WTC11 (cell line): ENCODE measurements around the gene KCND3. TPM values are rescaled to one million over a fixed set of nuclear protein-coding genes. Genes with fewer than 3 reads are reported as not detected.

Experiments used
- ATAC-seq: fragments of 200-7000 bp; cut with Tn5 transposase; 2 replicates; pipeline ENCODE4 v1.10.0; 2021; ENCODE audit warnings: mild to moderate bottlenecking, moderate library complexity
- CTCF ChIA-PET: fragments of 300-600 bp; sonication (Branson Sonifier 250); formaldehyde crosslinking; loops from one replicate; lab custom pipeline; 2021; ENCODE audit warnings: antibody characterized with exemption; lab: Charles Lee
- POLR2A ChIA-PET: fragments of 350-600 bp; sonication (Branson Sonifier 250); formaldehyde crosslinking; loops from one replicate; lab custom pipeline; 2021; ENCODE audit warnings: antibody characterized with exemption; lab: Charles Lee
- DNase-seq: peaks from one replicate; pipeline ENCODE4 v3.0.0; 2021; ENCODE audit warnings: low spot score
- H3K27ac Mint-ChIP-seq: 2 replicates; pipeline ENCODE4 v1.8.0; 2021; ENCODE audit warnings: mixed read lengths
- H3K27me3 Mint-ChIP-seq: 2 replicates; pipeline ENCODE4 v1.8.0; 2021; ENCODE audit warnings: low read depth, mild to moderate bottlenecking, moderate library complexity, mixed read lengths
- H3K36me3 Mint-ChIP-seq: 2 replicates; pipeline ENCODE4 v1.8.0; 2021; ENCODE audit warnings: mixed read lengths
- H3K4me1 Mint-ChIP-seq: 2 replicates; pipeline ENCODE4 v1.8.0; 2022; ENCODE audit warnings: mixed read lengths
- H3K4me3 Mint-ChIP-seq: 2 replicates; pipeline ENCODE4 v1.8.0; 2021; ENCODE audit warnings: mild to moderate bottlenecking, moderate library complexity, mixed read lengths
- H3K9me3 Mint-ChIP-seq: 2 replicates; pipeline ENCODE4 v1.8.0; 2021; ENCODE audit warnings: mixed read lengths
- ELF4 ChIP-seq: sonication (generic); formaldehyde crosslinking; IDR thresholded peaks from 2 replicates; pipeline ENCODE4 v1.8.1; 2022; ENCODE audit warnings: low read depth, mild to moderate bottlenecking, moderate library complexity, missing genetic modification reagents
- EMX1 ChIP-seq: fragments of 250-450 bp; sonication (Bioruptor Pico); IDR thresholded peaks from 2 replicates; pipeline ENCODE4 v1.8.0; 2021; ENCODE audit warnings: mild to moderate bottlenecking
- GABPB1 ChIP-seq: sonication (generic); formaldehyde crosslinking; IDR thresholded peaks from 2 replicates; pipeline ENCODE4 v1.8.1; 2023; ENCODE audit warnings: mild to moderate bottlenecking, missing genetic modification reagents
- MAX ChIP-seq: sonication (generic); formaldehyde crosslinking; IDR thresholded peaks from 2 replicates; pipeline ENCODE4 v1.8.0; 2022; ENCODE audit warnings: mild to moderate bottlenecking, missing genetic modification reagents
- PRDM15 ChIP-seq: sonication (generic); formaldehyde crosslinking; IDR thresholded peaks from 2 replicates; pipeline ENCODE4 v1.8.0; 2022; ENCODE audit warnings: missing genetic modification reagents
- TP53 ChIP-seq: sonication (generic); formaldehyde crosslinking; IDR thresholded peaks from 2 replicates; pipeline ENCODE4 v1.8.1; 2023; ENCODE audit warnings: mild to moderate bottlenecking, missing genetic modification reagents
- ZNF219 ChIP-seq: sonication (generic); formaldehyde crosslinking; IDR thresholded peaks from 2 replicates; pipeline ENCODE4 v1.8.0; 2023; ENCODE audit warnings: missing genetic modification reagents, mild to moderate bottlenecking, borderline replicate concordance
- ZNF396 ChIP-seq: fragments of 250-450 bp; sonication (Bioruptor Pico); IDR thresholded peaks from 2 replicates; pipeline ENCODE4 v1.8.0; 2021; ENCODE audit warnings: mild to moderate bottlenecking, moderate library complexity, borderline replicate concordance
- ZNF671 ChIP-seq: fragments of 250-450 bp; sonication (Bioruptor Pico); IDR thresholded peaks from 2 replicates; pipeline ENCODE4 v1.8.0; 2021; ENCODE audit warnings: mild to moderate bottlenecking
- total RNA-seq: library from RNA; stranded (reverse); gene quantifications from 3 replicates; pipeline ENCODE4 v1.2.3, GENCODE V29; 2021
- TF ChIP-seq, protein P1 (sequence below): fragments of 250-450 bp; sonication (Bioruptor Pico); IDR thresholded peaks from 2 replicates; pipeline ENCODE4 v1.9.0; 2021; ENCODE audit warnings: moderate library complexity, mild to moderate bottlenecking, inconsistent platforms, borderline replicate concordance
- TF ChIP-seq, protein P2 (sequence below): sonication (generic); formaldehyde crosslinking; IDR thresholded peaks from 2 replicates; pipeline ENCODE4 v1.8.0; 2023; ENCODE audit warnings: mild to moderate bottlenecking, missing genetic modification reagents
- TF ChIP-seq, protein P3 (sequence below): sonication (generic); formaldehyde crosslinking; IDR thresholded peaks from 2 replicates; pipeline ENCODE4 v1.8.1; 2022; ENCODE audit warnings: low read depth, mild to moderate bottlenecking, moderate library complexity, missing genetic modification reagents, borderline replicate concordance
- TF ChIP-seq, protein P4 (sequence below): fragments of 250-450 bp; sonication (Bioruptor Pico); IDR thresholded peaks from 2 replicates; pipeline ENCODE4 v1.9.0; 2021; ENCODE audit warnings: mild to moderate bottlenecking, borderline replicate concordance
- TF ChIP-seq, protein P5 (sequence below): sonication (generic); formaldehyde crosslinking; IDR thresholded peaks from 2 replicates; pipeline ENCODE4 v1.8.0; 2023; ENCODE audit warnings: missing genetic modification reagents, mild to moderate bottlenecking, borderline replicate concordance

Gene KCND3
- total RNA-seq, 1 experiment from 2014 or later = 0.35 TPM

GRCh38 chr1:111754984-111755330 lies 234.5 kb downstream of the KCND3 start (continued):
- TF ChIP-seq, protein P1, sequence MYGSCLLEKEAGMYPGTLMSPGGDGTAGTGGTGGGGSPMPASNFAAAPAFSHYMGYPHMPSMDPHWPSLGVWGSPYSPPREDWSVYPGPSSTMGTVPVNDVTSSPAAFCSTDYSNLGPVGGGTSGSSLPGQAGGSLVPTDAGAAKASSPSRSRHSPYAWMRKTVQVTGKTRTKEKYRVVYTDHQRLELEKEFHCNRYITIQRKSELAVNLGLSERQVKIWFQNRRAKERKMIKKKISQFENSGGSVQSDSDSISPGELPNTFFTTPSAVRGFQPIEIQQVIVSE (CRISPR knock-in tag) = no peak
- no peak for TF ChIP-seq ZNF396 (CRISPR knock-in tag)
- TF ChIP-seq, protein P2, sequence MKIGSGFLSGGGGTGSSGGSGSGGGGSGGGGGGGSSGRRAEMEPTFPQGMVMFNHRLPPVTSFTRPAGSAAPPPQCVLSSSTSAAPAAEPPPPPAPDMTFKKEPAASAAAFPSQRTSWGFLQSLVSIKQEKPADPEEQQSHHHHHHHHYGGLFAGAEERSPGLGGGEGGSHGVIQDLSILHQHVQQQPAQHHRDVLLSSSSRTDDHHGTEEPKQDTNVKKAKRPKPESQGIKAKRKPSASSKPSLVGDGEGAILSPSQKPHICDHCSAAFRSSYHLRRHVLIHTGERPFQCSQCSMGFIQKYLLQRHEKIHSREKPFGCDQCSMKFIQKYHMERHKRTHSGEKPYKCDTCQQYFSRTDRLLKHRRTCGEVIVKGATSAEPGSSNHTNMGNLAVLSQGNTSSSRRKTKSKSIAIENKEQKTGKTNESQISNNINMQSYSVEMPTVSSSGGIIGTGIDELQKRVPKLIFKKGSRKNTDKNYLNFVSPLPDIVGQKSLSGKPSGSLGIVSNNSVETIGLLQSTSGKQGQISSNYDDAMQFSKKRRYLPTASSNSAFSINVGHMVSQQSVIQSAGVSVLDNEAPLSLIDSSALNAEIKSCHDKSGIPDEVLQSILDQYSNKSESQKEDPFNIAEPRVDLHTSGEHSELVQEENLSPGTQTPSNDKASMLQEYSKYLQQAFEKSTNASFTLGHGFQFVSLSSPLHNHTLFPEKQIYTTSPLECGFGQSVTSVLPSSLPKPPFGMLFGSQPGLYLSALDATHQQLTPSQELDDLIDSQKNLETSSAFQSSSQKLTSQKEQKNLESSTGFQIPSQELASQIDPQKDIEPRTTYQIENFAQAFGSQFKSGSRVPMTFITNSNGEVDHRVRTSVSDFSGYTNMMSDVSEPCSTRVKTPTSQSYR (CRISPR knock-in tag) = no peak

- Mint-ChIP-seq H3K27ac (no peak overlapping the region), H3K27me3 (peaks cover 7% of the 10 kb centered on the region), H3K9me3 (no peaks in the 10 kb centered on the region), H3K36me3 (no peaks in the 10 kb centered on the region), H3K4me3 (no peak overlapping the region), H3K4me1 (peaks cover 38% of the 10 kb centered on the region)
- DNase-seq (no peak), ATAC-seq (no peak)
- TF ChIP-seq, protein P3, sequence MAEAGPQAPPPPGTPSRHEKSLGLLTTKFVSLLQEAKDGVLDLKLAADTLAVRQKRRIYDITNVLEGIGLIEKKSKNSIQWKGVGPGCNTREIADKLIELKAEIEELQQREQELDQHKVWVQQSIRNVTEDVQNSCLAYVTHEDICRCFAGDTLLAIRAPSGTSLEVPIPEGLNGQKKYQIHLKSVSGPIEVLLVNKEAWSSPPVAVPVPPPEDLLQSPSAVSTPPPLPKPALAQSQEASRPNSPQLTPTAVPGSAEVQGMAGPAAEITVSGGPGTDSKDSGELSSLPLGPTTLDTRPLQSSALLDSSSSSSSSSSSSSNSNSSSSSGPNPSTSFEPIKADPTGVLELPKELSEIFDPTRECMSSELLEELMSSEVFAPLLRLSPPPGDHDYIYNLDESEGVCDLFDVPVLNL (CRISPR knock-in tag) = no peak
- no peak for TF ChIP-seq PRDM15 (CRISPR knock-in tag)
- no peak for TF ChIP-seq GABPB1 (CRISPR knock-in tag)
- TF ChIP-seq ZNF219 (CRISPR knock-in tag) = no peak
- no peak for TF ChIP-seq ZNF671 (CRISPR knock-in tag)
- no peak for TF ChIP-seq TP53 (CRISPR knock-in tag)
- TF ChIP-seq ELF4 (CRISPR knock-in tag) = no peak
- TF ChIP-seq MAX (CRISPR knock-in tag) = no peak
- TF ChIP-seq, protein P4, sequence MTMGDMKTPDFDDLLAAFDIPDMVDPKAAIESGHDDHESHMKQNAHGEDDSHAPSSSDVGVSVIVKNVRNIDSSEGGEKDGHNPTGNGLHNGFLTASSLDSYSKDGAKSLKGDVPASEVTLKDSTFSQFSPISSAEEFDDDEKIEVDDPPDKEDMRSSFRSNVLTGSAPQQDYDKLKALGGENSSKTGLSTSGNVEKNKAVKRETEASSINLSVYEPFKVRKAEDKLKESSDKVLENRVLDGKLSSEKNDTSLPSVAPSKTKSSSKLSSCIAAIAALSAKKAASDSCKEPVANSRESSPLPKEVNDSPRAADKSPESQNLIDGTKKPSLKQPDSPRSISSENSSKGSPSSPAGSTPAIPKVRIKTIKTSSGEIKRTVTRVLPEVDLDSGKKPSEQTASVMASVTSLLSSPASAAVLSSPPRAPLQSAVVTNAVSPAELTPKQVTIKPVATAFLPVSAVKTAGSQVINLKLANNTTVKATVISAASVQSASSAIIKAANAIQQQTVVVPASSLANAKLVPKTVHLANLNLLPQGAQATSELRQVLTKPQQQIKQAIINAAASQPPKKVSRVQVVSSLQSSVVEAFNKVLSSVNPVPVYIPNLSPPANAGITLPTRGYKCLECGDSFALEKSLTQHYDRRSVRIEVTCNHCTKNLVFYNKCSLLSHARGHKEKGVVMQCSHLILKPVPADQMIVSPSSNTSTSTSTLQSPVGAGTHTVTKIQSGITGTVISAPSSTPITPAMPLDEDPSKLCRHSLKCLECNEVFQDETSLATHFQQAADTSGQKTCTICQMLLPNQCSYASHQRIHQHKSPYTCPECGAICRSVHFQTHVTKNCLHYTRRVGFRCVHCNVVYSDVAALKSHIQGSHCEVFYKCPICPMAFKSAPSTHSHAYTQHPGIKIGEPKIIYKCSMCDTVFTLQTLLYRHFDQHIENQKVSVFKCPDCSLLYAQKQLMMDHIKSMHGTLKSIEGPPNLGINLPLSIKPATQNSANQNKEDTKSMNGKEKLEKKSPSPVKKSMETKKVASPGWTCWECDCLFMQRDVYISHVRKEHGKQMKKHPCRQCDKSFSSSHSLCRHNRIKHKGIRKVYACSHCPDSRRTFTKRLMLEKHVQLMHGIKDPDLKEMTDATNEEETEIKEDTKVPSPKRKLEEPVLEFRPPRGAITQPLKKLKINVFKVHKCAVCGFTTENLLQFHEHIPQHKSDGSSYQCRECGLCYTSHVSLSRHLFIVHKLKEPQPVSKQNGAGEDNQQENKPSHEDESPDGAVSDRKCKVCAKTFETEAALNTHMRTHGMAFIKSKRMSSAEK (CRISPR knock-in tag) = no peak
- TF ChIP-seq EMX1 (CRISPR knock-in tag) = no peak
- TF ChIP-seq, protein P1 (CRISPR knock-in tag) = no peak
- TF ChIP-seq, protein P5, sequence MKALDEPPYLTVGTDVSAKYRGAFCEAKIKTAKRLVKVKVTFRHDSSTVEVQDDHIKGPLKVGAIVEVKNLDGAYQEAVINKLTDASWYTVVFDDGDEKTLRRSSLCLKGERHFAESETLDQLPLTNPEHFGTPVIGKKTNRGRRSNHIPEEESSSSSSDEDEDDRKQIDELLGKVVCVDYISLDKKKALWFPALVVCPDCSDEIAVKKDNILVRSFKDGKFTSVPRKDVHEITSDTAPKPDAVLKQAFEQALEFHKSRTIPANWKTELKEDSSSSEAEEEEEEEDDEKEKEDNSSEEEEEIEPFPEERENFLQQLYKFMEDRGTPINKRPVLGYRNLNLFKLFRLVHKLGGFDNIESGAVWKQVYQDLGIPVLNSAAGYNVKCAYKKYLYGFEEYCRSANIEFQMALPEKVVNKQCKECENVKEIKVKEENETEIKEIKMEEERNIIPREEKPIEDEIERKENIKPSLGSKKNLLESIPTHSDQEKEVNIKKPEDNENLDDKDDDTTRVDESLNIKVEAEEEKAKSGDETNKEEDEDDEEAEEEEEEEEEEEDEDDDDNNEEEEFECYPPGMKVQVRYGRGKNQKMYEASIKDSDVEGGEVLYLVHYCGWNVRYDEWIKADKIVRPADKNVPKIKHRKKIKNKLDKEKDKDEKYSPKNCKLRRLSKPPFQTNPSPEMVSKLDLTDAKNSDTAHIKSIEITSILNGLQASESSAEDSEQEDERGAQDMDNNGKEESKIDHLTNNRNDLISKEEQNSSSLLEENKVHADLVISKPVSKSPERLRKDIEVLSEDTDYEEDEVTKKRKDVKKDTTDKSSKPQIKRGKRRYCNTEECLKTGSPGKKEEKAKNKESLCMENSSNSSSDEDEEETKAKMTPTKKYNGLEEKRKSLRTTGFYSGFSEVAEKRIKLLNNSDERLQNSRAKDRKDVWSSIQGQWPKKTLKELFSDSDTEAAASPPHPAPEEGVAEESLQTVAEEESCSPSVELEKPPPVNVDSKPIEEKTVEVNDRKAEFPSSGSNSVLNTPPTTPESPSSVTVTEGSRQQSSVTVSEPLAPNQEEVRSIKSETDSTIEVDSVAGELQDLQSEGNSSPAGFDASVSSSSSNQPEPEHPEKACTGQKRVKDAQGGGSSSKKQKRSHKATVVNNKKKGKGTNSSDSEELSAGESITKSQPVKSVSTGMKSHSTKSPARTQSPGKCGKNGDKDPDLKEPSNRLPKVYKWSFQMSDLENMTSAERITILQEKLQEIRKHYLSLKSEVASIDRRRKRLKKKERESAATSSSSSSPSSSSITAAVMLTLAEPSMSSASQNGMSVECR (CRISPR knock-in tag) = no peak
- CTCF ChIA-PET = interaction anchor here (0.7 to 3.7 kb wide), 6 partner anchors 13 to 270 kb away, joined by 3 to 29 read pairs (median 3); partner anchors contain the start of gene INKA2
- POLR2A ChIA-PET = no interaction called here
Measured at GRCh38 chr1:111751906-111752575, 237.4 kb downstream of the KCND3 start.
